Astrocyte of the cerebellum (primary cell): ENCODE results near the gene MUC5B.

Experiments
- DNase-seq: peaks from one replicate; pipeline ENCODE4 v3.0.0-alpha.2; 2011; ENCODE audit warnings: low read depth
- H3K4me3 ChIP-seq: 2 replicates; pipeline ENCODE4 v1.5.1; 2011; ENCODE audit warnings: mild to moderate bottlenecking, low read depth, low read length, moderate library complexity
- CTCF ChIP-seq: IDR thresholded peaks from 2 replicates; pipeline ENCODE4 v1.5.1; 2012; ENCODE audit warnings: low read length, low read depth, moderate library complexity, mild to moderate bottlenecking; ENCODE audit errors: missing control alignments
- in situ Hi-C: cut with HindIII; loops from 2 replicates; pipeline ENCODE4 v1.10.0; 2017; ENCODE audit warnings: low sequenced_read_pairs

MUC5B gene

GRCh38 chr11:1278766-1279673 lies 56.2 kb downstream of the MUC5B start:
- H3K4me3 ChIP-seq = no peak overlapping the region
- no peak for DNase-seq
- TF ChIP-seq CTCF = no peak
- in situ Hi-C loops = no loop called here

GRCh38 chr11:1279674-1280055 lies 56.8 kb downstream of the MUC5B start:
- no peak for DNase-seq
- in situ Hi-C loops = no loop called here
- H3K4me3 ChIP-seq = no peak overlapping the region
- TF ChIP-seq CTCF = no peak

DNA sequence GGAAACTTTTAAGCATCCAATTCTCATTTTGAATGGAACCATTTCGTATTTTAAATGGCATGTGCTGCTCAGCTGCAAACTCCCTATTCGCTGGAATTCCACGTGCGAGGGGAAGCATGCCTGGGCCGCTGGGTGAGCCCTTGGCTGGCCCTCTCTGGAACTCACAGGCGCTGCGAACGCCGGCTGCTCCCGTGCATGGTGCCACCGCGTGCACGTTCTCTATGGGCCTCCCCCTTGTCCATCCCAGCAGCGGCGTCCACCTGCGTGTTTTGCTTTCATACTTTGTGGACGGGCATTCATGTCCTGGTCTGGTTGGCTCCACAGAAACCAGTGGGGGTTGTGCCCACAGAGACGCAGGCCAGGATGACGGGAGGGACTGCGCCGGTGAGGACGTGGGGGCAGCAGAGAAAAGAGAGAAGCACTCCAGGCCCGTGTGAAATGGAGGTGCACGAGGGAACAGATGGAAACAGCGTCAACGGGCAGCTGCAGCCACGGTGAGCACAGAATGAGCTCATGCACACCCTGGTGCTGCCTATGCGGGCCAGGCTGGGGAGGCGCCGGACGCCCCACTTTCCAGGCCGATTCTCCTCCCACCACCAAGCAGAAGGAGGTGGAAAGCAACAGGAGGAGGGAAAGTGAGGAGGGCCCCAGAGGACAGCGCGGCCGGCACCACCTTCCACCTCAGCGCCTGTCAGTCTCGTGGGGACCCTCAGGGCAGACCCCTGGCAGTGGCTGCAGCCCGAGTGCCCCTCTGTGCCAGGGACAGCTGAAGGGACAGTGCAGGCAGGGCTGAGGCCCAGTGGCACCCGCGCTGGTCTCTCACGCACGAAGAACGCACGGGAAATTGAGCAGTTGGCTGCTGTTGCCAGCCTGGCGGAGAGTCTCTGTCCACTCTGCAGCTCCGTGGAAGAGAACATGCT lies 57.5 kb downstream of the MUC5B start:
- in situ Hi-C loops = no loop called here
- no peak for DNase-seq
- no peak overlapping the region for H3K4me3 ChIP-seq
- no peak for TF ChIP-seq CTCF

GRCh38 chr11:1281326-1281973 lies 58.6 kb downstream of the MUC5B start:
- no peak overlapping the region for H3K4me3 ChIP-seq
- no peak for DNase-seq
- no peak for TF ChIP-seq CTCF
- in situ Hi-C loops = no loop called here

GRCh38 chr11:1281974-1282365 lies 59.1 kb downstream of the MUC5B start:
- DNase-seq = no peak
- in situ Hi-C loops = no loop called here
- H3K4me3 ChIP-seq = no peak overlapping the region
- no peak for TF ChIP-seq CTCF

DNA sequence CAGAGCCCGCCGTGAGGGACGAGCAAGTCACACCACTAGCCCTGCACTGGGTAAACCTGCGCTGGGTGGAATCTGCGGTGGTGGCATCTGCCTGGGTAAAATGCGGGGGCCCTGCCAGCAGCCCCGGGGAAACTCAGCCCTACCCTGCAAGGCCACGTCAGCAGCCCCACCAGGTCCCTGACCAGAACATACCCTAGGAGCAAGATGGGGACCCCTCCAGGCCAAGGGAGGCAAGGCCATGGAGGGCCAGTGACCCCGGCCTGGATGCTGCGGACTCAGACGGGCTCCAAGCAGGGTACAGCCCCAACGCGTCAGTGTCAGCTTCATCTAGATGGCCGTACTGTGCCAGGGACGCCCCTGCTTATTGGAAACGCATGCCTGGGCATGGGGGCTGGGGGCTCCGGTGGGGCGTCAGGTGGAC lies 60.2 kb downstream of the MUC5B start:
- no peak overlapping the region for H3K4me3 ChIP-seq
- DNase-seq = no peak
- in situ Hi-C loops = no loop called here
- no peak for TF ChIP-seq CTCF
